ENCODE results near the gene UBL4A.

The UBL4A gene

DNA sequence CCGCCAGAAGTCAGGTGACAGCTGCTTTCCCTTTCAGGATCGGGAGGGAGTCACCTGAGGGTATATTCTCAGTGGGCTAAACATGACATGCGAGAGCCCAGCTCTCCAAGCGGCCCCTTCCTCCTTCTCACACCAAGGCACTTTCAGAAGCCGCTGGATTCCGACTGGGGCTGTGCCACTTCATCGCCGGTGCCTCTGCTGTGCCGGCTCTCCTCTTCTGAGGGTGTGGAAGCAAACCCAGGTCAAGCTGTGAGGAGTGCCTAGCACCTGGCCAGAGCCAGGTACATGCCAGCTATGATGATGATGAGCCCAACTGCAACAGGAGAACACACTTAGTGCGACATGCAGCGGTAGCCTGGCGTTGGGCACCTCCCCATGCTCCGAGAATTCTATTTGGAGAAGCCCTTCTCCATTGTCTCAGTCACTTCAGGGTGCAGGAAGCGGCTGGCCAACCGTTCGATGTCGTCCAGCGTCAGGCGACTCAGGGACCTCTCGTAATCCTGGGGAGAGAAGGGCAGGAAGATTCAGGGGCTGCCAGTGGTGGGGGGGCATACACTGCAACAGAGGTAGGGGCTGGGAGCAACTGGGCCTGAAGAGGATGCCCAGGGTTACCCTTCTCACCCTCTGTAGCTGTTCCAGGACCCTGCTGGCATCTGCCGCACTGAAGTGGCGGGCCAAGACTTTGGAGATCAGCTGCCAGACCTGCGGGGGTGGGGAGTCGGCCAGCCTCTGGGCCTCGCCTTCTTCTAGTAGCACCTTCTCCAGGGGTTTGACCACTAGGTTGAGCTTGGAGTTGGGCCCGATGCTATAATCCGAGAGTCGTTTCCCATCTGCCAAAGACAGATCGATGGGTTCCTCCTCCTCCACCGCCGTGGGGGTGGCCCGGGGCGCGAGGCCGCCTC, 1.0 kb downstream of the UBL4A start:
- Histone ChIP-seq H3K4me3 (ENCODE audit: low read length) (peak overlapping the region; percentile 58), H3K9ac (ENCODE audit: low read length) (peak overlapping the region; percentile 62), H3K27ac (ENCODE audit: low read depth, low read length) (peak overlapping the region; percentile 63)

GRCh38 chrX:154484255-154485149, 1.9 kb downstream of the UBL4A start:
- Histone ChIP-seq H3K27me3 (ENCODE audit: control insufficient read depth, insufficient read depth, low read length) (peaks cover 4% of the 10 kb centered on the region), H3K36me3 (ENCODE audit: control insufficient read depth, insufficient read depth, low read length) (no peaks in the 10 kb centered on the region), H3K27ac (ENCODE audit: low read depth, low read length) (no peak overlapping the region), H3K4me3 (ENCODE audit: low read length) (no peak overlapping the region), H3K9ac (ENCODE audit: low read length) (no peak overlapping the region), H3K4me1 (ENCODE audit: control insufficient read depth, insufficient read depth, low read length) (peaks cover 3% of the 10 kb centered on the region)

More for the DNA sequence above, 1.0 kb downstream of the UBL4A start:
- H3K4me1 ChIP-seq (ENCODE audit: control insufficient read depth, insufficient read depth, low read length): peaks cover 3% of the 10 kb centered on the region
- H3K27me3 ChIP-seq (ENCODE audit: control insufficient read depth, insufficient read depth, low read length): peaks cover 4% of the 10 kb centered on the region
- no peaks in the 10 kb centered on the region for H3K36me3 ChIP-seq (ENCODE audit: control insufficient read depth, insufficient read depth, low read length)

DNA sequence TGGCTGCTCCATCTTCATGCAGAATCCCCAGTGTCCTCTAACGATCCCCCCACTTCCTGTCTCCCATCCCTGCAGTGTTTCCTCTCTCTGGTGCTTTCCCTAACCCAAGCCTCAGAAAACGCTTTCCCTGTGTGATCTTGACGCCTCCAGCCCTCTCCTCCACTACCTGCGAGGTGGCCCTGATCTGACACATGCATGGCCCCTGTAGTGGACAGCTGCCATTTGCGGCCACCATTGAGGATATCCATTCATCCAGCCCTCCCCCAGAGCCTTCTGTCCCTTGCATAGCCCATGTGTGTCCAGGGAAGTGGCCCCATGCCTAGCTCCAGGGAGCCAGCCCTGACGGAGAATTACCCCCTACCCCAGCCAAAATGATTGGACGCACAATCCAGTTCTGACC, 3.1 kb downstream of the UBL4A start:
- H3K27me3 ChIP-seq (ENCODE audit: control insufficient read depth, insufficient read depth, low read length): peaks cover 4% of the 10 kb centered on the region
- H3K4me3 ChIP-seq (ENCODE audit: low read length): no peak overlapping the region
- no peak overlapping the region for H3K27ac ChIP-seq (ENCODE audit: low read depth, low read length)
- H3K9ac ChIP-seq (ENCODE audit: low read length): no peak overlapping the region
- no peaks in the 10 kb centered on the region for H3K36me3 ChIP-seq (ENCODE audit: control insufficient read depth, insufficient read depth, low read length)
- peaks cover 3% of the 10 kb centered on the region for H3K4me1 ChIP-seq (ENCODE audit: control insufficient read depth, insufficient read depth, low read length)

DNA sequence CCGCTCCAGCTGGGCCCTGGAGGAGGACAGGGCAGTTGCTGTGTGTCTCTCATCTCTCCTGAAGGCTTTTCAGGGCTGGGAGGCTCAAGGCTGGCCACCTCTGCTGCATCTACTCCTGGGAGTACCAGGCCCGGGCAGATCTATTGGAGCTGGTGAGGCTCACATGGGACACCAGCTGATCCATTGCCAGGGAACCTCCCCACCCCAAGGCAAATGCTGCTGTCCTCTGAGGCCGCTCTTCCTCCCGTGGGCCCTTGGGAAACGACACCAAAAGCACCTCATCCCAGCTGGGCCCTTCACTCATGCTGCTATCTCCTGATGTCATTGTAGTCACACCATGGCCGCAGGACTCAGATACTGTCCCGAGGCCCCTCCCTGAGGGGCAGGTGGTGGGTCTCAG, 3.6 kb downstream of the UBL4A start:
- Histone ChIP-seq H3K27ac (ENCODE audit: low read depth, low read length) (no peak overlapping the region), H3K4me1 (ENCODE audit: control insufficient read depth, insufficient read depth, low read length) (peaks cover 3% of the 10 kb centered on the region), H3K9ac (ENCODE audit: low read length) (no peak overlapping the region), H3K4me3 (ENCODE audit: low read length) (no peak overlapping the region), H3K27me3 (ENCODE audit: control insufficient read depth, insufficient read depth, low read length) (peaks cover 4% of the 10 kb centered on the region), H3K36me3 (ENCODE audit: control insufficient read depth, insufficient read depth, low read length) (no peaks in the 10 kb centered on the region)

DNA sequence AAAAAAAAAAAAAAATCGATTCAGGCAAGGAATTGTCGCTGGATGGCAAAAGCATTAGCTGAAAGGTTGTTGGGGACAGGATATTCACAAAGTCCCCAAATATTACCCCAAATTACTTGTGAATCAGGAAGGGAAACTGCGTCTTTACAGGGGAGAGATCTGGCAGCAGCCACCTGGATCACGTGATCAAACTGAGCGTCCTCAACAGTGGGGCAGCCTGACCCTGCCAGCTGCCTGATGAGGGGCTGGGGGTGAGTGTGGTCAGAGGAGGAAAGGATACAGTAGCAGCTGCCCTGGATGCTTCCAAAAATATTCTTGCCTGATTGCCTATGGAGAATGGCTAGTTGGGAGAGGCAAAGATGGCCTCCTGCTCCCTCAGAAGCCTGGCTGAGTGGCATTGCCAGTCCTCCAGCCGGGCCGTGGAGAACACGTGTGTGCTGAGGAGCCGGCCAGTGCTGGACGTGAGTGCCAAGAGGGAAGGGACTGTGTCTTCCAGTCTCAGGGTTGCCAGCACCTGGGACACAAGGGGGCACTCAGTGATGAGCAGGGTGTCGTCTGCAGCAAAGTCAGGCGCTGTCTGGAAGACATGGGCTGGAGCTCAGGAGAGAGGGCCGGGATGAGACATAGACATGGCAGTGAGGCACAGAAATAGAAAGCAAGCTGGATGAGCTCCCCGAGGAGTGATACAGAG, 4.4 kb downstream of the UBL4A start:
- Histone ChIP-seq H3K9ac (ENCODE audit: low read length) (no peak overlapping the region), H3K27me3 (ENCODE audit: control insufficient read depth, insufficient read depth, low read length) (peaks cover 4% of the 10 kb centered on the region), H3K4me3 (ENCODE audit: low read length) (no peak overlapping the region), H3K4me1 (ENCODE audit: control insufficient read depth, insufficient read depth, low read length) (peaks cover 3% of the 10 kb centered on the region), H3K36me3 (ENCODE audit: control insufficient read depth, insufficient read depth, low read length) (no peaks in the 10 kb centered on the region), H3K27ac (ENCODE audit: low read depth, low read length) (no peak overlapping the region)

DNA sequence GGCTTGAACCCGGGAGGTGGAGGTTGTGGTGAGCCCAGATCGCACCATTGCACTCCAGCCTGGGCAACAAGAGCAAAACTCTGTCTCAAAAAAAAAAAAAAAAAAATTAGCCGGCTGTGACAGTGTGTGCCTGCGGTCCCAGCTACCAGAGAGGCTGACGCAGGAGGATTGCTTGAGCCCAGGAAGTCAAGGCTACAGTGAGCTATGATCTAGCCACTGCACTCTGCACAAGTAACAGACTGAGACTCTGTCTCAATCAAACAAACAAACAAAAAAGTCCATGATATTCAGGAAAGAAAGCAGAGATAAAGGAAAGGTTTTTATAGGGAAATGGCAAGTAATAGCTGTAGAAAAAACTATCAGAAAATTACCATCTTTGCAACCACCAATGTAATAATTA, 5.2 kb downstream of the UBL4A start:
- H3K9ac ChIP-seq (ENCODE audit: low read length): no peak overlapping the region
- H3K4me1 ChIP-seq (ENCODE audit: control insufficient read depth, insufficient read depth, low read length): peaks cover 3% of the 10 kb centered on the region
- H3K36me3 ChIP-seq (ENCODE audit: control insufficient read depth, insufficient read depth, low read length): peaks cover 2% of the 10 kb centered on the region
- no peak overlapping the region for H3K27ac ChIP-seq (ENCODE audit: low read depth, low read length)
- H3K4me3 ChIP-seq (ENCODE audit: low read length): no peak overlapping the region
- H3K27me3 ChIP-seq (ENCODE audit: control insufficient read depth, insufficient read depth, low read length): peaks cover 4% of the 10 kb centered on the region

- no peaks in the 10 kb centered on the region for H3K4me1 ChIP-seq (ENCODE audit: control insufficient read depth, insufficient read depth, low read length)
- H3K4me3 ChIP-seq (ENCODE audit: low read length): peak within 1 kb of the TSS; percentile 72
- H3K27ac ChIP-seq (ENCODE audit: low read depth, low read length): peak within 1 kb of the TSS; percentile 74
- H3K9ac ChIP-seq (ENCODE audit: low read length): no peak within 1 kb of the TSS
- peaks cover 2% of the 10 kb centered on the region for H3K36me3 ChIP-seq (ENCODE audit: control insufficient read depth, insufficient read depth, low read length)
- H3K27me3 ChIP-seq (ENCODE audit: control insufficient read depth, insufficient read depth, low read length): peaks cover 4% of the 10 kb centered on the region
These were observed 7.4 kb downstream of the UBL4A start, which contains the start of gene LAGE3 for GRCh38 chrX:154478728-154479622. TSS of gene LAGE3 (minus strand) at chrX:154479281. CDS start at chrX:154478915, 366 bp downstream.

DNA sequence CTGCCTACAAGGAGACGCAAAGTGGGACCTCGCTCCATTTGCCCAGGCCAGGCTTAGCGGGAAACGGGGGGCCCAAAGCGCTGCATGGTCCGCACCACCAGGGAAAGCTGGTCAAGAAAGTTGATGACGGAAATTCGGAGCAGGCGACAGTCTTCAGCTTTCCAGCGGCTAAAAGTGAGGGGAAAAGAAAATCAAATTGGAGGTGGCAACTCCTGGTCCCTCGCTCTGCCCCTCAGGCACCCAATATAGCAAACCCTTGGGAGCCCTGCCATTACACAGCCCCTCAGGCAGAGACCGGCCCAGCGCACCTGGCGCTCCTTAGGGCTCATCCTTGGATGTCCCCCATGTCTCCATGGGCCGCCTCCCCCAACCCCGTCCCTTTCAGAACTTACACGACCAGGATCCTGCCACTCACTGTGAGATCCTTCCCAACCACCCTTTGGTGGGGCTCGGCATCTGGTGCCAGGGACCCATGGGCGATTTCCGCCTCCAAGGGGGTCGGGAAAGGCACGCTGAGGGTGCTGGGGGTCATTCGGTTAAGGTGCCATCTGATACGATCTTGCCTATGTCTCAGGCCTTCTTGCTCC, 8.4 kb downstream of the UBL4A start:
- peaks cover 4% of the 10 kb centered on the region for H3K27me3 ChIP-seq (ENCODE audit: control insufficient read depth, insufficient read depth, low read length)
- H3K9ac ChIP-seq (ENCODE audit: low read length): no peak overlapping the region
- peak overlapping the region; percentile 74 for H3K27ac ChIP-seq (ENCODE audit: low read depth, low read length)
- H3K4me1 ChIP-seq (ENCODE audit: control insufficient read depth, insufficient read depth, low read length): no peaks in the 10 kb centered on the region
- H3K36me3 ChIP-seq (ENCODE audit: control insufficient read depth, insufficient read depth, low read length): peaks cover 2% of the 10 kb centered on the region
- peak overlapping the region; percentile 72 for H3K4me3 ChIP-seq (ENCODE audit: low read length)

DNA sequence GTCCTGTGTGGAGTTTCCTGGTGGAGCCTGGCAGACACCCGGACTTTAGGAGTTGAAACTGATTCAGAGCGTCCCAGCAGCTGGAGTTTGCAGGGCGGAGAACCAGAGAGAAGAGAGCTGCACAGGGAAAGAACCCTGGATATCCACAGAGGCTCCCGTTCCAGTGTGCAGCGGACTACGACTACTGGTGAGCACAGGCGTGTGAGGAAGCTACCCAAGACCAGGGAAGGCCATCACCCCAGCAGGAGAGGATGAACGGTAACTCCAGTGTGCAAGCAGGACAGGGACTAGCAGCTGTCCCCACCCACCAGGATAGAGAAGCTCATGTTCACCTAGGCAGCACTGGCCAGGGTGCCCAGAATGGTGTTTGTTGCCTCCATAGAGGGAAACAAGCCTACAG, 9.6 kb downstream of the UBL4A start:
- H3K4me1 ChIP-seq (ENCODE audit: control insufficient read depth, insufficient read depth, low read length): no peaks in the 10 kb centered on the region
- no peak overlapping the region for H3K4me3 ChIP-seq (ENCODE audit: low read length)
- no peaks in the 10 kb centered on the region for H3K27me3 ChIP-seq (ENCODE audit: control insufficient read depth, insufficient read depth, low read length)
- no peak overlapping the region for H3K27ac ChIP-seq (ENCODE audit: low read depth, low read length)
- peaks cover 2% of the 10 kb centered on the region for H3K36me3 ChIP-seq (ENCODE audit: control insufficient read depth, insufficient read depth, low read length)
- H3K9ac ChIP-seq (ENCODE audit: low read length): no peak overlapping the region

- Histone ChIP-seq H3K36me3 (ENCODE audit: control insufficient read depth, insufficient read depth, low read length) (peaks cover 2% of the 10 kb centered on the region), H3K9ac (ENCODE audit: low read length) (no peak overlapping the region), H3K27me3 (ENCODE audit: control insufficient read depth, insufficient read depth, low read length) (no peaks in the 10 kb centered on the region), H3K4me3 (ENCODE audit: low read length) (no peak overlapping the region), H3K4me1 (ENCODE audit: control insufficient read depth, insufficient read depth, low read length) (no peaks in the 10 kb centered on the region), H3K27ac (ENCODE audit: low read depth, low read length) (no peak overlapping the region)
These were observed 12.7 kb downstream of the UBL4A start for GRCh38 chrX:154473683-154474082.
